Body of pancreas (tissue), 4 donors: Measurements from ENCODE around the gene SULT2A1. TPM values are rescaled to one million over a fixed set of nuclear protein-coding genes. Genes with fewer than 3 reads are reported as not detected.

ENCODE experiments used
- ATAC-seq: fragments of 150-250 bp; one replicate; pipeline ENCODE4 v1.9.1; 2016
- DNase-seq, 4 donors: peaks; one replicate each; pipeline ENCODE4 v3.0.0-alpha.2; 2019
- H3K27ac ChIP-seq, 4 donors: fragments of 200-600 bp; sonication (generic); 1 replicate in 3 of 4; 2 replicates in 1 of 4; pipeline versions ENCODE4 v1.5.1 to v1.6.1; 2016 to 2019; ENCODE audit warnings: mild to moderate bottlenecking in 1 of 4, mixed read lengths in 1 of 4, moderate library complexity in 1 of 4
- H3K27me3 ChIP-seq, 2 donors: fragments of 200-600 bp; sonication (generic); one replicate each; pipeline ENCODE4 v1.6.0; 2016; ENCODE audit warnings: mild to moderate bottlenecking in 1 of 2
- H3K36me3 ChIP-seq, 2 donors: fragments of 200-600 bp; sonication (generic); replicated peaks in 1 of 2; 2 replicates each; pipeline ENCODE4 v1.5.1; 2016; ENCODE audit warnings: low read depth in 2 of 2; ENCODE audit not compliant: insufficient read depth in 1 of 2
- H3K4me1 ChIP-seq: fragments of 200-600 bp; sonication (generic); one replicate; pipeline ENCODE4 v1.6.0; 2016
- H3K4me3 ChIP-seq, 2 donors: fragments of 200-600 bp; sonication (generic); 1 replicate in 1 of 2; 2 replicates in 1 of 2; pipeline ENCODE4 v1.5.1; 2016 to 2019
- H3K9me3 ChIP-seq, 3 donors: fragments of 200-600 bp; sonication (generic); 1 replicate in 2 of 3; 2 replicates in 1 of 3; pipeline ENCODE4 v1.5.1; 2016
- CTCF ChIP-seq, 7 experiments: fragments of 450-650 bp in 4 of 7; fragments of 200-600 bp in 3 of 7; sonication (generic) in 3 of 7; IDR thresholded peaks; one replicate each; pipeline ENCODE4 v1.5.1; 2016 to 2019; ENCODE audit warnings: antibody characterized with exemption in 7 of 7
- POLR2A ChIP-seq, 3 donors: fragments of 450-650 bp; IDR thresholded peaks; one replicate each; pipeline ENCODE4 v1.6.1; 2016; ENCODE audit warnings: antibody characterized with exemption in 3 of 3, mild to moderate bottlenecking in 2 of 3
- WGBS, 2 donors: methylation state at CpG; one replicate each; pipeline ENCODE4 v1.1.5; 2017; 5-methylcytosine and 5-hydroxymethylcytosine counted together
- intact Hi-C: fragments of 100-400 bp; cut with DNase I; formaldehyde crosslinking; loops from one replicate; pipeline ENCODE4 v1.15.1; 2023
- total RNA-seq, 2 donors: library from RNA; depleted of rRNA; stranded (reverse); fragments of >200 nt; gene quantifications; one replicate each; pipeline ENCODE4 v1.1.0, GENCODE V29; 2016

Gene SULT2A1
- total RNA-seq, 2 donors from 2014 or later: not detected

- 47 to 51% methylated on average over 4 of the region's 4 CpGs for WGBS, 2 donors
- Histone ChIP-seq H3K9me3 (no peaks in the 10 kb centered on the region), H3K36me3 (no peaks in the 10 kb centered on the region), H3K4me3 (no peak overlapping the region), H3K27me3 (peaks cover 0 to 4% of the 10 kb centered on the region in 2 donors), H3K4me1 (no peaks in the 10 kb centered on the region), H3K27ac (no peak overlapping the region)
- ATAC-seq (no peak), DNase-seq (no peak)
- intact Hi-C loops: no loop called here
- no peak for TF ChIP-seq CTCF (IDR thresholded peaks at IDR 0.05)
- no peak for TF ChIP-seq POLR2A (IDR thresholded peaks at IDR 0.05)
Measured at GRCh38 chr19:47854459-47854858, 31.7 kb downstream of the SULT2A1 start.

GRCh38 chr19:47853003-47853402 is 33.1 kb downstream of the SULT2A1 start:
- intact Hi-C loops: no loop called here
- no peak for DNase-seq
- Histone ChIP-seq H3K4me1 (peaks cover 5% of the 10 kb centered on the region), H3K27ac (no peak overlapping the region), H3K36me3 (no peaks in the 10 kb centered on the region), H3K4me3 (no peak overlapping the region), H3K9me3 (no peaks in the 10 kb centered on the region), H3K27me3 (peaks cover 0 to 9% of the 10 kb centered on the region in 2 donors)
- ATAC-seq: no peak
- TF ChIP-seq POLR2A (IDR thresholded peaks at IDR 0.05): no peak
- TF ChIP-seq CTCF (IDR thresholded peaks at IDR 0.05): no peak
- 47% methylated on average over 3 to 5 of the region's 5 CpGs for WGBS, 2 donors

- Histone ChIP-seq H3K4me3 (no peak overlapping the region), H3K4me1 (peaks cover 5% of the 10 kb centered on the region), H3K27me3 (peaks cover 0 to 9% of the 10 kb centered on the region in 2 donors), H3K27ac (no peak overlapping the region), H3K9me3 (no peaks in the 10 kb centered on the region), H3K36me3 (no peaks in the 10 kb centered on the region)
- intact Hi-C loops: no loop called here
- WGBS, 2 donors: 3 to 6% methylated on average over 17 to 22 of the region's 22 CpGs
- TF ChIP-seq POLR2A (IDR thresholded peaks at IDR 0.05) (no peak), CTCF (IDR thresholded peaks at IDR 0.05) (peak in 4 of 7 experiments; percentile 15 to 34 (median 26))
- DNase-seq: peak in 3 of 4 donors; percentile 18 to 41 (median 29)
- ATAC-seq: no peak
Measured at GRCh38 chr19:47848823-47849473, 37.2 kb downstream of the SULT2A1 start.

GRCh38 chr19:47848425-47848822 is 37.7 kb downstream of the SULT2A1 start:
- no peak overlapping the region for H3K27ac ChIP-seq
- ATAC-seq (no peak), DNase-seq (no peak)
- WGBS, 2 donors: 44 to 48% methylated on average over 10 of the region's 10 CpGs
- peaks cover 0 to 5% of the 10 kb centered on the region in 2 donors for H3K27me3 ChIP-seq
- H3K4me1 ChIP-seq: peaks cover 5% of the 10 kb centered on the region
- intact Hi-C loops: no loop called here
- no peak overlapping the region for H3K4me3 ChIP-seq
- TF ChIP-seq CTCF (IDR thresholded peaks at IDR 0.05) (no peak), POLR2A (IDR thresholded peaks at IDR 0.05) (no peak)
- no peaks in the 10 kb centered on the region for H3K36me3 ChIP-seq
- H3K9me3 ChIP-seq: no peaks in the 10 kb centered on the region

GRCh38 chr19:47842941-47843340 is 43.2 kb downstream of the SULT2A1 start:
- intact Hi-C loops: no loop called here
- no peak overlapping the region for H3K4me3 ChIP-seq
- TF ChIP-seq POLR2A (IDR thresholded peaks at IDR 0.05) (no peak), CTCF (IDR thresholded peaks at IDR 0.05) (no peak)
- no peaks in the 10 kb centered on the region for H3K36me3 ChIP-seq
- 30 to 48% methylated on average over 5 of the region's 5 CpGs for WGBS, 2 donors
- no peaks in the 10 kb centered on the region for H3K9me3 ChIP-seq
- no peaks in the 10 kb centered on the region for H3K27me3 ChIP-seq
- ATAC-seq (no peak), DNase-seq (no peak)
- no peaks in the 10 kb centered on the region for H3K4me1 ChIP-seq
- no peak overlapping the region for H3K27ac ChIP-seq
